PFSK-1 (cell line): ENCODE results near the gene OSBPL2.

Source experiments
- FOXP2 ChIP-seq: optimal IDR thresholded peaks from 2 replicates; pipeline ENCODE3; 2011; ENCODE audit warnings: borderline replicate concordance, control low read depth, inconsistent platforms; ENCODE audit not compliant: insufficient read depth; ENCODE audit errors: extremely low read length, extremely low read depth
- POLR2AphosphoS5 ChIP-seq: IDR thresholded peaks from 2 replicates; pipeline ENCODE4 v1.6.1; 2012; ENCODE audit warnings: low read depth, mild to moderate bottlenecking, control low read depth, low read length, moderate library complexity
- SIN3A ChIP-seq: IDR thresholded peaks from 2 replicates; pipeline ENCODE4 v1.6.1; 2012; ENCODE audit warnings: mild to moderate bottlenecking, low read length, moderate library complexity, borderline replicate concordance; ENCODE audit not compliant: insufficient read depth
- TAF1 ChIP-seq: IDR thresholded peaks from 2 replicates; pipeline ENCODE4 v1.6.1; 2012; ENCODE audit warnings: low read length, control low read depth, borderline replicate concordance; ENCODE audit not compliant: insufficient read depth

- TF ChIP-seq TAF1 (no peak), SIN3A (no peak), POLR2AphosphoS5 (no peak), FOXP2 (no peak)
These were observed 36.1 kb downstream of the OSBPL2 start for GRCh38 chr20:62274332-62274950.
